Measurements from ENCODE around the gene OPCML. TPM values are rescaled to one million over a fixed set of nuclear protein-coding genes. Genes with fewer than 3 reads are reported as not detected.
"Not testable (repeated sequence)": the region's sequence is repeated elsewhere in the genome, so short reads cannot be mapped to it uniquely, and the experiment has no call there.

The OPCML gene
- total and polyA plus RNA-seq, 4 donors: under 0.01 to 1.3 (median 0.88) TPM; not detected in 1

DNA sequence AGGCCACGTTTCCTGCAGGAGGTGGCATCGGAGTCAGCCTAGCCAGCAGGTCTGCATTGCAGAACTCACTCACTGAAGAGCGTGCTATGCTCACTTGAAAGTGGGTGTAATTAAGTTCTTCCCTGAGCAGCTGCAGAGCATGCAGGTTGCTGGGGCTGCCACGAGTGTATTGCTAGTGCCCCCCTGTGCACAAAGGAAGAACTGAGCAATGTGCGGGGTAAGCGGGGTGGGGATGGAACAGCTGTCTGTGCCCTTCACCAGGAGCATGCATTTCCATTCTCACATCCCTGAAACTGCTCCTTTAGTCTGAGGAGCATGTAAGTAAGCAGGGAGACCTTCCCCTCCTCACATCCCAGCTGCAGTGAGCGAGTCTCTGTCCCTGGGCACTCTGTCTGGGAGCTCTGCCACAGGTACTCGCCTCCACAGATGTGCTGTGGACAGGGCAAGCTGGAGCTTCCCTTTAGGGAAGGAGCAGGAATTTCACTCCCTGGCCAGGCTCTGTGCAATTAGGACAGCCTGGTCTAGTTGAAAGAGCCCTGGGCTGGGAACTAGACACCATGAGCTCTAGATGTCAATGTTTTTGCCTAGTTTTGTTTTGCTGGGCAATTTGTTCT, 1130.1 kb downstream of the OPCML start:
- H3K9me3 ChIP-seq (ENCODE audit: control insufficient read depth, low read length): no peaks in the 10 kb centered on the region
- no peak for ATAC-seq (ENCODE audit: low FRiP score)
- no peak overlapping the region for H3K4me3 ChIP-seq (ENCODE audit: low read length in 2 of 2)
- no peak overlapping the region for H3K27ac ChIP-seq (ENCODE audit: low read depth in 1 of 2, low read length in 2 of 2)
- no peak for DNase-seq
- no peaks in the 10 kb centered on the region for H3K27me3 ChIP-seq (ENCODE audit: control insufficient read depth in 1 of 2, insufficient read depth in 2 of 2, low read length in 1 of 2)
- intact Hi-C loops (cut with DNase I): no loop called here
- WGBS, 2 donors: 12 to 15% methylated on average over 8 of the region's 8 CpGs
- H3K36me3 ChIP-seq (ENCODE audit: control insufficient read depth in 1 of 2, insufficient read depth in 2 of 2, low read length in 1 of 2): no peaks in the 10 kb centered on the region
- H3K4me1 ChIP-seq (ENCODE audit: control insufficient read depth in 1 of 2, insufficient read depth in 2 of 2, low read length in 2 of 2): no peaks in the 10 kb centered on the region

DNA sequence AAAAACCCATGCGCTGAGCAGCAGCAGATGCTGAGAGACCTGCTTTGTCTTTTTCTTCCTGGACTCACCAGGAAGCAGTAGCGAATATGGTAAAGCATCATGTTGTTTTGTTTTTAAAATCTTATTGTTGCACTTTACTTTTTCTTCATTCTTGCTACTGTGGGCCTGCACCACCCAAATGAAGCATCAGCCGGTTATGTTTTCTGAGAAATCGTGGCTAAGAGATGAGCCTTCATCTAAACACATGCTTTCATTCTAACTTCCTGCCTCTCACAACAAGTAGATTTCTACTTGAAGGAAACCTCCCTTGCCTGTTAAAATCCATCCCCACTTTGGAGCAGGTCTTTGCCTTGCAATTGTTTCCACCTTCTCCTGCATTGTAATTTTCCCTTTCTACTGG, 1136.0 kb downstream of the OPCML start:
- no peak for DNase-seq

DNA sequence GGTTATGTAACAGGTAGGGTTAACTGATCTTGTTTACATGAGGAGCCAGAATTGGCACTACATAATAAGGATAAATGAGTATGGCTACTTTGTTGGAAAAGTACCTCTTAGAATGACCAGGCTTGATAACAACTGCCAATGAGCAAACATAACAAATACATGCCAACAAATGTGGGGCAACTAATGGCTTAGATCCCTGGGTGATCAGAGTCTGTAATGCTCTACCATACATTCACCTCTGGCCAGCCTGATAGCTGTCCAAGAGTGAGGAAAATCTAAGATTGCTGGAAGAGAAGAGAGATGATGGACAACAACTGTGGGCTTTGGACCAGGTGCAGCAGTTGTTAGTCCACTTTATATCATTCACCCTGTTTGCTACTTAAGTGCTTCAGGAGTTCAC, 1136.9 kb downstream of the OPCML start:
- Histone ChIP-seq H3K4me3 (ENCODE audit: low read length in 2 of 2) (no peak overlapping the region), H3K36me3 (ENCODE audit: control insufficient read depth in 1 of 2, insufficient read depth in 2 of 2, low read length in 1 of 2) (no peaks in the 10 kb centered on the region), H3K27ac (ENCODE audit: low read depth in 1 of 2, low read length in 2 of 2) (no peak overlapping the region), H3K9me3 (ENCODE audit: control insufficient read depth, low read length) (no peaks in the 10 kb centered on the region), H3K4me1 (ENCODE audit: control insufficient read depth in 1 of 2, insufficient read depth in 2 of 2, low read length in 2 of 2) (no peaks in the 10 kb centered on the region), H3K27me3 (ENCODE audit: control insufficient read depth in 1 of 2, insufficient read depth in 2 of 2, low read length in 1 of 2) (no peaks in the 10 kb centered on the region)
- no peak for DNase-seq
- intact Hi-C loops (cut with DNase I): no loop called here
- ATAC-seq (ENCODE audit: low FRiP score): no peak

More for the DNA sequence above, 1136.0 kb downstream of the OPCML start:
- Histone ChIP-seq H3K27ac (ENCODE audit: low read depth in 1 of 2, low read length in 2 of 2) (no peak overlapping the region), H3K4me3 (ENCODE audit: low read length in 2 of 2) (no peak overlapping the region), H3K9me3 (ENCODE audit: control insufficient read depth, low read length) (no peaks in the 10 kb centered on the region), H3K4me1 (ENCODE audit: control insufficient read depth in 1 of 2, insufficient read depth in 2 of 2, low read length in 2 of 2) (no peaks in the 10 kb centered on the region), H3K36me3 (ENCODE audit: control insufficient read depth in 1 of 2, insufficient read depth in 2 of 2, low read length in 1 of 2) (no peaks in the 10 kb centered on the region), H3K27me3 (ENCODE audit: control insufficient read depth in 1 of 2, insufficient read depth in 2 of 2, low read length in 1 of 2) (no peaks in the 10 kb centered on the region)
- no peak for ATAC-seq (ENCODE audit: low FRiP score)
- WGBS, 2 donors: 76 to 87% methylated on average over 4 of the region's 4 CpGs
- intact Hi-C loops (cut with DNase I): no loop called here

DNA sequence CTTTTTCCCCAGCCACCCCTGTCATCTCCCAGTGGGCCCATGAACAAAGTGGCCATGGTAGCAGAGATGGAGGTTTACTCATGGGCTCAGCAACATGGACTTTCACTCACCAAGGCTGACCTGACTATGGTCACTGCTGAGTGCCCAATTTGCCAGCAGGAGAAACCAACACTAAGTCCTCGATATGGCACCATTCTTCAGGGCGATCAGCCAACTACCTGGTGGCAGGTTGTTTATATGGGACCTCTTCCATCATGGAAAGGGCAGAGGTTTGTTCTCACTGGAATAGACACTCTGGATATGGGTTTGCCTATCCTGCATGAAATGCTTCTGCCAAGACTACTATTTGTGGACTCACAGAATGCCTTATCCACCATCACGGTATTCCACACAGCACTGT, 1152.8 kb downstream of the OPCML start:
- H3K9me3 ChIP-seq (ENCODE audit: control insufficient read depth, low read length): peaks cover 1% of the 10 kb centered on the region
- no peaks in the 10 kb centered on the region for H3K4me1 ChIP-seq (ENCODE audit: control insufficient read depth in 1 of 2, insufficient read depth in 2 of 2, low read length in 2 of 2)
- ATAC-seq (ENCODE audit: low FRiP score) (no peak), DNase-seq (no peak)
- H3K27me3 ChIP-seq (ENCODE audit: control insufficient read depth in 1 of 2, insufficient read depth in 2 of 2, low read length in 1 of 2): no peaks in the 10 kb centered on the region
- no peak overlapping the region for H3K4me3 ChIP-seq (ENCODE audit: low read length in 2 of 2)
- 87 to 91% methylated on average over 3 of the region's 3 CpGs for WGBS, 2 donors
- no peaks in the 10 kb centered on the region for H3K36me3 ChIP-seq (ENCODE audit: control insufficient read depth in 1 of 2, insufficient read depth in 2 of 2, low read length in 1 of 2)
- no peak overlapping the region for H3K27ac ChIP-seq (ENCODE audit: low read depth in 1 of 2, low read length in 2 of 2)
- intact Hi-C loops (cut with DNase I): no loop called here

DNA sequence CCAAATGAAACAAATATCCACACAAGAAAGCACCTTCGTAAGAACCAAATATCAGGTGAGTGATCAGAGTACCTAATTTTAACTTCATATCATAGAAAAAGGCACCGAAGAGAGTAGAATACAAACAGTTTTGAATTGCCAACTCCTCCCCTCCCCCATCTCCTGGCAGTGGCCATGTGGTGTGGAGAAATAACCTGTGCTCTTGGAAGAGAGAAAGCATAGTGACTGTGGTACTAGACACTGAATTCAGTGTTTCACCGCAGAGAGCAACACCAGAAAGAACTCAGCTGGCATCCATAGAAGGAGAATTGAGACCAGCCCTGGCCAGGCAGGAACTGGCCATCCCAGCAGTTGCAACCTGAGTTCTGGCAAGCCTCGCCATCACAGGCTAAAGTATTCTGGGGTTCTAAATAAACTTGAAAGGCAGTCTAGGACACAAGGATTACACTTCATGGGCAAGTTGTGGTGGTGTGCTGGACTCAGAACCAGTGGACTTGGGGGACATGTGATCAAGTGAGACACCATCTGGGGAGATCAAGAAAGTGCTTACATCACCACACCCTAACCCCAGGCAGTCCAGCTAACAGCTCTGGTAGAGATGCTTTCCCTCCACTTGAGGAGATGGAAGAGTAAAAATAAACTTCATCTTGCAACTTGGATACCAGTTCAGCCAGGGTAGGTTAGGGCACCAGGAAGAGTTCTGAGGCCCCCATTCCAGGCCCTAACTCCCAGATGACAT, 1158.7 kb downstream of the OPCML start:
- intact Hi-C loops (cut with DNase I): no loop called here
- WGBS, 2 donors: 83 to 92% methylated on average over 4 of the region's 4 CpGs
- Histone ChIP-seq H3K36me3 (ENCODE audit: control insufficient read depth in 1 of 2, insufficient read depth in 2 of 2, low read length in 1 of 2) (no peaks in the 10 kb centered on the region), H3K27me3 (ENCODE audit: control insufficient read depth in 1 of 2, insufficient read depth in 2 of 2, low read length in 1 of 2) (no peaks in the 10 kb centered on the region), H3K4me3 (ENCODE audit: low read length in 2 of 2) (no peak overlapping the region), H3K27ac (ENCODE audit: low read depth in 1 of 2, low read length in 2 of 2) (no peak overlapping the region), H3K4me1 (ENCODE audit: control insufficient read depth in 1 of 2, insufficient read depth in 2 of 2, low read length in 2 of 2) (no peaks in the 10 kb centered on the region), H3K9me3 (ENCODE audit: control insufficient read depth, low read length) (no peaks in the 10 kb centered on the region)
- ATAC-seq (ENCODE audit: low FRiP score): no peak
- DNase-seq: no peak

DNA sequence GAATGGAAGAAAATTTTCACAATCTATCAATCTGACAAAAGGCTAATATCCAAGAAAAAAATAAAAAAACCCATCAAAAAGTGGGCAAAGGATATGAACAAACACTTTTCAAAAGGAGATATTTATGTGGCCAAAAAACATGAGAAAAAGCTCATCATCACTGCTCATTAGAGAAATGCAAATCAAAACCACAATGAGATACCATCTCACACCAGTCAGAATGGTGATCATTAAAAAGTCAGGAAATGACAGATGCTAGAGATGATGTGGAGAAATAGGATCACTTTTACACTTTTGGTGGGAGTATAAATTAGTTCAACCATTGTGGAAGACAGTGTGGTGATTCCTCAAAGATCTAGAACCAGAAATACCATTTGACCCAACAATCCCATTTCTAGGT, 1162.2 kb downstream of the OPCML start:
- H3K27me3 ChIP-seq (ENCODE audit: control insufficient read depth in 1 of 2, insufficient read depth in 2 of 2, low read length in 1 of 2); ATAC-seq (ENCODE audit: low FRiP score); H3K4me3 ChIP-seq (ENCODE audit: low read length in 2 of 2); DNase-seq; H3K9me3 ChIP-seq (ENCODE audit: control insufficient read depth, low read length); H3K36me3 ChIP-seq (ENCODE audit: control insufficient read depth in 1 of 2, insufficient read depth in 2 of 2, low read length in 1 of 2); H3K27ac ChIP-seq (ENCODE audit: low read depth in 1 of 2, low read length in 2 of 2); H3K4me1 ChIP-seq (ENCODE audit: control insufficient read depth in 1 of 2, insufficient read depth in 2 of 2, low read length in 2 of 2); intact Hi-C loops (cut with DNase I): not testable (repeated sequence)

DNA sequence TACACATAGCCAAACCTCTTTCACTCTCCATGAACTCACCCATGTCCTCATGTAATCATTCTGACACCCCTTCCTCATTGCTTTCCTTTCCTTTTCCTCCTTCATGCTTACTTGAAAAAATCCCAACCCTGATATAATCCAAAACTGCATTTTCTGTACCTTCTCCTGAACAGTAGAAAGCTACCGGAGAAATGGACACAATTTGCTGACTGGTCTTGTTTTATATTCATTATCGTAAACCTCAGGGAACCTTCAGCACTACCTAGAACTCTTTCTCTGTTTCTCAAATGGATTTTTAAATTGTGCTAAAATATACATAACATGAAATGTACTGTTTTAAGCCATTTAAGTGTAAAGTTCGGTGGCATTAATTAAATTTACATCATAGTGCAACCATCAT, 1165.0 kb downstream of the OPCML start:
- H3K4me3 ChIP-seq (ENCODE audit: low read length in 2 of 2): no peak overlapping the region
- DNase-seq: no peak
- no peaks in the 10 kb centered on the region for H3K27me3 ChIP-seq (ENCODE audit: control insufficient read depth in 1 of 2, insufficient read depth in 2 of 2, low read length in 1 of 2)
- H3K27ac ChIP-seq (ENCODE audit: low read depth in 1 of 2, low read length in 2 of 2): no peak overlapping the region
- intact Hi-C loops (cut with DNase I): no loop called here
- peaks cover 2% of the 10 kb centered on the region for H3K9me3 ChIP-seq (ENCODE audit: control insufficient read depth, low read length)
- H3K36me3 ChIP-seq (ENCODE audit: control insufficient read depth in 1 of 2, insufficient read depth in 2 of 2, low read length in 1 of 2): no peaks in the 10 kb centered on the region
- ATAC-seq (ENCODE audit: low FRiP score): no peak
- no peaks in the 10 kb centered on the region for H3K4me1 ChIP-seq (ENCODE audit: control insufficient read depth in 1 of 2, insufficient read depth in 2 of 2, low read length in 2 of 2)
- 87 to 90% methylated on average over 3 of the region's 3 CpGs for WGBS, 2 donors

DNA sequence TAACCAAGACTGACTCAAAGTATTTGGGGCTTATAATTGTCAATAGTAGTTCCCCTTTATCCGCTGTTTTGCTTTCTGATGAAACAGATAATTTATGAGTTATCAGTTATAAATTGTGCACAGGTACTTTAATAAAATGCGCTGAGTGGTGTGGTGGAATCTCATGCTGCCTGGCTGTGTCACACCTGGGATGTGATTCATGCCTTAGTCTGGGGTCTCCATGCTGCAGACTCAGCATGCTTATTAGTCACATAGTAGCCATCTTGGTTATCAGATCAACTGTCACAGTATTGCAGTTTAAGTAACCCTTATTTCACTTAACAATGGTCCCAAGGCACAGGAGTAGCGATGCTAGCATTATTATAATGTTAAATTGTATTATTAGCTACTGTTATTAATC, 1166.7 kb downstream of the OPCML start:
- no peaks in the 10 kb centered on the region for H3K27me3 ChIP-seq (ENCODE audit: control insufficient read depth in 1 of 2, insufficient read depth in 2 of 2, low read length in 1 of 2)
- intact Hi-C loops (cut with DNase I): no loop called here
- H3K36me3 ChIP-seq (ENCODE audit: control insufficient read depth in 1 of 2, insufficient read depth in 2 of 2, low read length in 1 of 2): no peaks in the 10 kb centered on the region
- no peaks in the 10 kb centered on the region for H3K4me1 ChIP-seq (ENCODE audit: control insufficient read depth in 1 of 2, insufficient read depth in 2 of 2, low read length in 2 of 2)
- WGBS, 2 donors: 69 to 92% methylated on average over 3 of the region's 3 CpGs
- peaks cover 5% of the 10 kb centered on the region for H3K9me3 ChIP-seq (ENCODE audit: control insufficient read depth, low read length)
- ATAC-seq (ENCODE audit: low FRiP score) (no peak), DNase-seq (no peak)
- no peak overlapping the region for H3K4me3 ChIP-seq (ENCODE audit: low read length in 2 of 2)
- H3K27ac ChIP-seq (ENCODE audit: low read depth in 1 of 2, low read length in 2 of 2): no peak overlapping the region
